HT1080 (cell line): ENCODE data around the gene ABCA3. TPM values are rescaled to one million over a fixed set of nuclear protein-coding genes. Genes with fewer than 3 reads are reported as not detected.
A peak's percentile ranks its signal among the peaks of the same experiment; 100 is the strongest.
"Not testable (repeated sequence)": the region's sequence is repeated elsewhere in the genome, so short reads cannot be mapped to it uniquely, and the experiment has no call there.

Experiments
- DNase-seq: peaks from one replicate; pipeline ENCODE4 v3.0.0-alpha.2; 2015; ENCODE audit warnings: low read depth
- total RNA-seq: library from RNA; depleted of rRNA; stranded (reverse); fragments of >200 nt; shearing (Covaris generic); gene quantifications from 2 replicates; pipeline ENCODE4 v1.2.3, GENCODE V29; 2014

The ABCA3 gene
- total RNA-seq, 1 experiment from 2014 or later, result 0.14 TPM

DNA sequence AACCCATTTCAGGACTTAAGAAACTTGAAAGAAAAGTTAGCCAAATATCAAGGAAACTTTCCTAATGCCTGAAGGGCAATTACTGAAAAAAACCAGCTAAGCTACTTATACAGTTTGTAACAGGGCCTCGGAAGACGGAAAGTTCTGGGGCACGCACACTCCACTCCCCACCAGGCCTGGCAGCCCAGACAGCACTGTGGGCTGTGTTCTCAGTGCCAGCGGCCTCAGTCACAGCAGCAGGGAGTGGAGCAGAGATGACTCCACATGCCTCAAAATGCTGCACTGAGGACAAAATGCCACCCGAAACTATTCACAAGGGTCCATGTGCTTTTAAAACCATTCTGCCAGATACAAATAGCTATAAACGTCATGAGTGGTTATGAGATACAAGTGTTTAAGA is 82.8 kb downstream of the ABCA3 start:
- DNase-seq, result no peak

GRCh38 chr16:2256531-2257140 is 83.9 kb downstream of the ABCA3 start:
- no peak for DNase-seq

DNA sequence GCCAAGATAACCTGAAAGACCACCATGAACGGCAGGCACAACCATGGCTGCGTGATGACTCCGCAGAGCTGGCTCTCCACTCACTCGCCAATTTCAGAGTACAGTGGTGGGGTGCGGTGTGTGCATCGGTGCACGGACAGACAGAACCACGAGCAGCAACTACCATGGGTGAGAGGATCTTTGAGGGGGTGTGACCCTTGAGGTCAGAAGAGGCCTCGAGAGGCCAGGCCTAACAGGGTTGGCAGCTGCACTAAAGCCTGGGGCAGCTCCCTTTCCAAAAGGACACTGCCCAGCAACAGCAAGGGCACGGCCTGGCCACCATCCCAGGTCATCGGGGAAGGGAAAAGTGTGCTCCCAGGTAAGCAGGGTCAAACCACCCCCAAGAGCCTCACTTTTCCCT is 87.2 kb downstream of the ABCA3 start:
- DNase-seq, result no peak

- no peak for DNase-seq
Measured at GRCh38 chr16:2252806-2253148, 87.8 kb downstream of the ABCA3 start.

GRCh38 chr16:2251296-2252111 is 89.0 kb downstream of the ABCA3 start, which contains the start of gene ECI1:
Gene ECI1, minus strand, starts transcription at chr16:2251587. Its CDS starts 21 bp downstream, at chr16:2251566.
- DNase-seq, result peak; percentile 96

DNA sequence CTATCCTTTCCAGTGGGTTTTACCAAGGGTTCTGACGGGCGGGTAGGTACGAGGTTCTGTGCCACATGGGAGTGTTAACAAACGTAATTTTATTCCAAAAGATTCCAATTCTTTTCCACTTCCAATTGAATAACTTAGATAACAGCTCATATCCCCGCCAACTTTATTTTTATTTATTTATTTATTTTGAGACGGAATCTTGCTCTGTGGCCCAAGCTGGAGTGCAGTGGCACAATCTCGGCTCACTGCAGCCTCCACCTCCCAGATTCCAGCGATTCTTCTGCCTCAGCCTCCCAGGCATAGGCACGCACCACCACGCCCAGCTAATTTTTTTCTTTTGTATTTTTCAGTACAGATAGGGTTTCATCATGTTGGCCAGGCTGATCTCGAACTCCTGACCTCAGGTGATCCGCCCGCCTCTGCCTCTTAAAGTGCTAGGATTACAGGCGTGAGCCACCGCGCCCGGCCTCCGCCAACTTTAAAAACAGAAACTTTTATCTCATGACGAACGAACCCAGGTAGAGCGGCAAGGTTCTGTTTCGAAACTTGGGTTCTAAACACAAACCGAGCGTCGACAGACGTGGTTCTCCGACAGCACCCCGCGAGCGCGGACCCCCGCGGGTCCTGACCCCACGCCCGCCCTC is 89.8 kb downstream of the ABCA3 start:
- peak; percentile 55 for DNase-seq

- no peak for DNase-seq
Measured at GRCh38 chr16:2246301-2246885, 94.1 kb downstream of the ABCA3 start.

- no peak for DNase-seq
Measured at GRCh38 chr16:2244926-2245795, 95.4 kb downstream of the ABCA3 start.

GRCh38 chr16:2244301-2244700 is 96.2 kb downstream of the ABCA3 start:
- DNase-seq, result no peak

- no peak for DNase-seq
Measured at GRCh38 chr16:2243781-2244180, 96.7 kb downstream of the ABCA3 start.

DNA sequence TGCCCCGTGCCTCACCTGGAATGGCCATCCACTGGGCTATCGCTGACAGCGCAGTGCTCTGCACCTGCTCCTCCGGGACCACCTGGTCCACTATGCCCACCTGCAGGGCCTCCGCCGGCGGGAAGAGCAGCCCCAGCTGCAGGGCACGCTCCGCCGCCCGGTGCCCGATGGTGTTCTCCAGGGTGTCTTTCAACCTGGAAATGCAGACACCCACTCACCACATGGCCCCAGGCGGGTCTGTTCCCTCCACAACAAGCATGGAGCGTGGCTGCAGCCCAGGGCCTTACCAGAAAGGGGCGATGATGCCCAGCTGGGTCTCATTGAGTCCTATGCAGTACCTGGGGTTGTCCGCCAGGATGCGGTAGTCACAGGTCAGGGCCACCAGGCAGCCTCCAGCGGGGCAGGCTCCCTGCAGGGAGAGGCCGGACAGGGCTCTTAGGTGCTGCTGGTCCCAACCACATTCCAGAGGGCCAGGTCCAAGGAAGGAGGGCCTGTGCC is 97.4 kb downstream of the ABCA3 start:
- no peak for DNase-seq

DNA sequence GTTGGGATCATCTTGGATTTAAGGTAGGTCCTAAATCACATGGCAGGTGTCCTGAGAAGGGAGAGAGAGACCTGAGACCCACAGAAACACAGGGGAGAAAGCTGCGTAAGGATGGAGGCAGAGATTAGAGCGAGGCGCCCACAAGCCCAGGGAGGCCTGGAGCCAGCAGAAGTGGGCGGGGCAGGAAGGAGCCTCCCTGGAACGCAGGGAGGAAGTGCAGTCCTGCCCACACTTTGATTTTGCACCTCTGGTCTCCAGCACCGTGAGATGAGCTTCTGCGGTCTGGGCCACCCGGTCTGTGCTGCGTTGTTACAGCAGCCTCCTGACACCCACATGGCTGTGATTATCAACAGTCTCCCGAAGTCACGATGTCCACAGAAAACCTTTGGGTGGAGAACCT is 97.9 kb downstream of the ABCA3 start:
- DNase-seq, result no peak

- DNase-seq, result not testable (repeated sequence)
Measured at GRCh38 chr16:2240331-2240730, 100.2 kb downstream of the ABCA3 start.

- no peak for DNase-seq
Measured at GRCh38 chr16:2238838-2239675, 101.5 kb downstream of the ABCA3 start.

DNA sequence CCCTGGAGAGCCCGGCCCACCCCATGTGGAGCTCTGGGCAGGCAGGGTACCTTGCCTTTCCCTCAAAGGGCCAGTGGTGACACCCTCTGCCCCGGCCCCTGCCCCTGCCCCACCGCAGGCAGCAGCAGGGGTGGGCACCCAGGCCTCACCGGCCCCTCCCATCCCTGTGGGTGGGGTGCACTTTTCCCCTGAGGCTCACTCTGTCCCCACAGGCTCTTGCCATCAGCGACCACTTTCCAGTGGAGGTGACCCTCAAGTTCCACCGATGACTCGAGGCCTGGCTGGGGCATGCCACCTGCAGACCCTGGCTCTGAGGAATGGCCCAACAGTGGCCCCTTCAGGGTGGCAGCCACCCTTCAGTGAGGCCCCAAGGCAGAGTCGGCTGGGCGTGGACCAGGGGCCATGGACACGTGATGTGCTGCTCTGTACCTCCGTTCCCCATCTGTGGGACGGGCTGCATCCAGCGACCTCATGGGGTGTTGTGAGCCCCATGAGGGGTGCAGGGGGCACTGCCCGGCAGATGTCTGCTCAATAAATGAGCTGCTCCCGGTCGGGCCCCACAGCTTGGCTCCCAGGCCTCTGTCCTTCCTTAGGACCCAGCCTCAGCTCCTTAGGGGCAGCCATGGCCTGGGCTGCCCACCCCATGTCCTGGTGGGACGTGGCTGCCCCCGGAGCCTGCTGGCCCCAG is 102.2 kb downstream of the ABCA3 start:
- no peak for DNase-seq

GRCh38 chr16:2237493-2238149 is 102.9 kb downstream of the ABCA3 start:
- no peak for DNase-seq

GRCh38 chr16:2237102-2237482 is 103.4 kb downstream of the ABCA3 start:
- no peak for DNase-seq

GRCh38 chr16:2236337-2237101 is 104.0 kb downstream of the ABCA3 start, which contains the start of gene DNASE1L2:
Gene DNASE1L2, plus strand, starts transcription at chr16:2236444. Its CDS starts 373 bp downstream, at chr16:2236817.
- DNase-seq, result no peak
